Endodermal cell (in vitro differentiated cells): Measurements from ENCODE around the gene KIRREL3. TPM values are rescaled to one million over a fixed set of nuclear protein-coding genes. Genes with fewer than 3 reads are reported as not detected.

Experiments
- DNase-seq: peaks from one replicate; pipeline ENCODE4 v3.0.0-alpha.2; 2017
- H3K27ac ChIP-seq: 2 replicates; pipeline ENCODE4 v1.5.1; 2013; ENCODE audit warnings: mild to moderate bottlenecking, low read depth, low read length, moderate library complexity
- H3K27me3 ChIP-seq: 2 replicates; pipeline ENCODE4 v1.6.1; 2013; ENCODE audit warnings: mild to moderate bottlenecking, low read length, moderate library complexity; ENCODE audit not compliant: insufficient read depth, control insufficient read depth, poor library complexity, severe bottlenecking
- H3K36me3 ChIP-seq: 2 replicates; pipeline ENCODE4 v1.7.0; 2013; ENCODE audit warnings: mild to moderate bottlenecking, low read length, moderate library complexity; ENCODE audit not compliant: control insufficient read depth, insufficient read depth
- H3K4me1 ChIP-seq: one replicate; pipeline ENCODE4 v1.7.0; 2013; ENCODE audit warnings: low read length; ENCODE audit not compliant: control insufficient read depth, insufficient read depth
- H3K4me3 ChIP-seq: 2 replicates; pipeline ENCODE4 v1.5.1; 2013; ENCODE audit warnings: mild to moderate bottlenecking, low read length, moderate library complexity
- H3K9ac ChIP-seq: 2 replicates; pipeline ENCODE4 v1.6.1; 2013; ENCODE audit warnings: mild to moderate bottlenecking, low read length, moderate library complexity; ENCODE audit not compliant: poor library complexity, severe bottlenecking; ENCODE audit errors: extremely low read depth
- H3K9me3 ChIP-seq: 2 replicates; pipeline ENCODE4 v1.6.1; 2013; ENCODE audit warnings: mild to moderate bottlenecking, low read length, moderate library complexity; ENCODE audit not compliant: control insufficient read depth
- H3K27ac Mint-ChIP-seq: 2 replicates; pipeline ENCODE4 v1.8.0; 2020; ENCODE audit warnings: mixed read lengths
- H3K27me3 Mint-ChIP-seq: 2 replicates; pipeline ENCODE4 v1.8.0; 2021; ENCODE audit warnings: mild to moderate bottlenecking, mixed read lengths; ENCODE audit not compliant: insufficient read depth
- H3K36me3 Mint-ChIP-seq: 2 replicates; pipeline ENCODE4 v1.8.0; 2020; ENCODE audit warnings: low read depth, mixed read lengths
- H3K4me1 Mint-ChIP-seq: 2 replicates; pipeline ENCODE4 v1.8.0; 2020; ENCODE audit warnings: mixed read lengths
- H3K4me3 Mint-ChIP-seq: 2 replicates; pipeline ENCODE4 v1.8.0; 2020; ENCODE audit warnings: mild to moderate bottlenecking, moderate library complexity, mixed read lengths
- H3K9me3 Mint-ChIP-seq: 2 replicates; pipeline ENCODE4 v1.8.0; 2020; ENCODE audit warnings: mild to moderate bottlenecking, mixed read lengths
- WGBS, 2 experiments: methylation state at CpG; one replicate each; pipeline versions ENCODE4 v1.1.5 to v1.1.7; 2013; ENCODE audit warnings: missing lambda C conversion rate in 2 of 2, mixed read lengths in 1 of 2; ENCODE audit not compliant: insufficient coverage in 1 of 2, insufficient read length in 1 of 2; 5-methylcytosine and 5-hydroxymethylcytosine counted together
- total RNA-seq, 2 donors: library from RNA; stranded (reverse); fragmentation: NEBNext Ultra II Directional in 1 of 2; extraction: Animal tissue kit (Norgen Biotek cat#: 25700) in 1 of 2; gene quantifications; 2 replicates in 1 of 2; 3 replicates in 1 of 2; pipeline ENCODE4 v1.2.1, GENCODE V29; 2021
- TF ChIP-seq, protein P1 (sequence below): fragments of 200-600 bp; sonication (generic); conservative IDR thresholded peaks from 2 replicates; pipeline ENCODE4 v1.5.0; 2021; ENCODE audit warnings: antibody characterized with exemption, mild to moderate bottlenecking

KIRREL3 gene
- total RNA-seq, 2 donors from 2014 or later = 1.1 to 1.4 TPM

DNA sequence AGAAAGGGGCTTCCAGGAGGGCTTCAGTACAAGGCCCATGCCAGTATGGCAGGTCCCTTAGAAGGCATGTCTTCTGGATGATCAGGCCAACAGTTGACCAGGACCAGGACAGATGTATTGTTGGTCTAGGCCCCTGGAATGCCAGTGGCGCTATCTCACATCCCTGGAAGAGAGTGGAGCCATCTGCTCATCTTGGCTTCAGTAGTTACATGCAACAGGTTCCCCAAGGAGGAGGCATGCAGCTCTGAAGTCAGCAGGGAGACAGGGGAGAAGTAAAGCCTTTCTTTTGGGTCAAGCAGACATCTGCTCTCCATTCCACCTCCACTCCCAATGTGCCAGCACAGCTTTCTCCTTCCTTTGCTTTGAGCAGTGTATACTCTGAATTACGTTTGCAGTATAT is 244.1 kb downstream of the KIRREL3 start:
- Mint-ChIP-seq H3K27ac (no peak overlapping the region), H3K4me1 (peaks cover 22% of the 10 kb centered on the region), H3K36me3 (no peaks in the 10 kb centered on the region), H3K27me3 (peaks cover 94% of the 10 kb centered on the region), H3K9me3 (peaks cover 9% of the 10 kb centered on the region), H3K4me3 (no peak overlapping the region)
- Histone ChIP-seq H3K9me3 (peaks cover 9% of the 10 kb centered on the region), H3K27me3 (peaks cover 90% of the 10 kb centered on the region), H3K4me1 (peaks cover 9% of the 10 kb centered on the region), H3K27ac (no peak overlapping the region), H3K36me3 (no peaks in the 10 kb centered on the region), H3K9ac (no peak overlapping the region), H3K4me3 (no peak overlapping the region)
- TF ChIP-seq, protein P1, sequence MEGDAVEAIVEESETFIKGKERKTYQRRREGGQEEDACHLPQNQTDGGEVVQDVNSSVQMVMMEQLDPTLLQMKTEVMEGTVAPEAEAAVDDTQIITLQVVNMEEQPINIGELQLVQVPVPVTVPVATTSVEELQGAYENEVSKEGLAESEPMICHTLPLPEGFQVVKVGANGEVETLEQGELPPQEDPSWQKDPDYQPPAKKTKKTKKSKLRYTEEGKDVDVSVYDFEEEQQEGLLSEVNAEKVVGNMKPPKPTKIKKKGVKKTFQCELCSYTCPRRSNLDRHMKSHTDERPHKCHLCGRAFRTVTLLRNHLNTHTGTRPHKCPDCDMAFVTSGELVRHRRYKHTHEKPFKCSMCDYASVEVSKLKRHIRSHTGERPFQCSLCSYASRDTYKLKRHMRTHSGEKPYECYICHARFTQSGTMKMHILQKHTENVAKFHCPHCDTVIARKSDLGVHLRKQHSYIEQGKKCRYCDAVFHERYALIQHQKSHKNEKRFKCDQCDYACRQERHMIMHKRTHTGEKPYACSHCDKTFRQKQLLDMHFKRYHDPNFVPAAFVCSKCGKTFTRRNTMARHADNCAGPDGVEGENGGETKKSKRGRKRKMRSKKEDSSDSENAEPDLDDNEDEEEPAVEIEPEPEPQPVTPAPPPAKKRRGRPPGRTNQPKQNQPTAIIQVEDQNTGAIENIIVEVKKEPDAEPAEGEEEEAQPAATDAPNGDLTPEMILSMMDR = no peak
- WGBS, 2 experiments = 89% methylated on average over 1 to 2 of the region's 2 CpGs
- DNase-seq = no peak

DNA sequence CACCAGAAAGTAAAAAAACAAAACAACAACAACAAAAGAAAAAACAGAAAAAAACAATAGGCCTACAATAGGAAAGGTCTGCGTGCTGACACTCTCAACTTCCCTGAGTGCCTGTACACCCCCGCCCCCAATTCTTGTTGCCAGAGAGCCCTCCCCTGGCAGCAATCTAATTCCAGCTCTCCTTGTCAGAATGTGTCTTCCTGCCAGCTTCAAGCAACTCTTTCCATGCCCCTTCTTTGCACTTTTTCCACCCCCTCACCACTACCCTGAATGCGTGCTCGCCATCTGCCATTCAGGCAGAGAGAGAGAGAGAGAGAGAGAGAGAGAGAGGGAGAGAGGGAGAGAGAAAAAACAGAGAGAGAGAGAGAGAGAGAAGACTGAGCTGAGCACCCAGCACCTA is 245.0 kb downstream of the KIRREL3 start:
- H3K4me3 ChIP-seq = no peak overlapping the region
- 57 to 71% methylated on average over 2 of the region's 4 CpGs for WGBS, 2 experiments
- peaks cover 9% of the 10 kb centered on the region for H3K9me3 ChIP-seq
- H3K27ac Mint-ChIP-seq = no peak overlapping the region
- H3K36me3 ChIP-seq = no peaks in the 10 kb centered on the region
- no peak overlapping the region for H3K4me3 Mint-ChIP-seq
- H3K27ac ChIP-seq = no peak overlapping the region
- peaks cover 9% of the 10 kb centered on the region for H3K4me1 ChIP-seq
- H3K27me3 ChIP-seq = peaks cover 90% of the 10 kb centered on the region
- H3K4me1 Mint-ChIP-seq = peaks cover 18% of the 10 kb centered on the region
- H3K27me3 Mint-ChIP-seq = peaks cover 93% of the 10 kb centered on the region
- no peaks in the 10 kb centered on the region for H3K36me3 Mint-ChIP-seq
- no peak overlapping the region for H3K9ac ChIP-seq
- DNase-seq = no peak
- TF ChIP-seq, protein P1 = no peak
- H3K9me3 Mint-ChIP-seq = peaks cover 15% of the 10 kb centered on the region

DNA sequence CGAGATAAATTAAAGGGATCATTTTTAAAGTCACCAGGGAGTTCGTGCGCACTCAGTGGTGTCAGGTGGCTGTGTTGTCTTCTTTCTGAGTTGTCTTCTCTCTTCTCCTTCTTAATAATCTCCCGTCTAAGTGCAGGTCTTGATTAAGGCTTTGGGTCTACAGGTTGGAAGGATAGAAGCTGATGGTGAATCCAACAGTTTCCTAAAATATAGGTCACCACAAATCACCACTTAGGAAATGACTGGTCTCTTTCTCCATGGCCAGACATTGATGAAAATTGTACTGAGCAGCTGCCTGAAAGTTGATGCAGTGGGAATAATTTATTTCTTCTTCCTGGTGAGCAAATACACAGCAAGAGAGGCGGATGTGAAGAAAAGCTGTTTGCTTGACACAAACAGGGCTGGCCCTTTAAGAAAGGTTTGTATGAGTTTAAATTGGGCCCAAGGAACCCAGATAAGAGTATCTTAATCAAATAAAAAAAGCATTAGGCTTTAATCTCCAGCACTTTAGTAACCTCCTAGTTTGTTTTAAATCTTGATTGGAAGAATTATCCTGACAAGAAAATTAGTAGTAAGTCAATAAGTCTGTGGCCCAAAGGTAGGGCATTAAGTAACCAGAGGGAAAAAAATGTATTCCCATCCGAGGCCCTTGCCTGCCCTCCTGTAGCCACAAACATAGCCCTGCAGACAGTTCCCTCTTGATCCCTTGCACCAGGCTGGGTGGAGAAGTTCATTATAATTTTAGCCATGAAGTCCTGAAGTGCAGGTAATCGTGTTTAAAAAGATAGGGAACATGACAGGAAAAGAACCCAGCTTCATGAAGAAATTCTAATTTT is 245.8 kb downstream of the KIRREL3 start:
- H3K4me1 ChIP-seq = peaks cover 9% of the 10 kb centered on the region
- no peak for DNase-seq
- H3K27ac ChIP-seq = no peak overlapping the region
- 73% methylated on average over 1 to 6 of the region's 7 CpGs for WGBS, 2 experiments
- H3K36me3 ChIP-seq = no peaks in the 10 kb centered on the region
- Mint-ChIP-seq H3K27me3 (peaks cover 93% of the 10 kb centered on the region), H3K36me3 (no peaks in the 10 kb centered on the region), H3K27ac (no peak overlapping the region), H3K4me1 (peaks cover 18% of the 10 kb centered on the region), H3K4me3 (no peak overlapping the region), H3K9me3 (peaks cover 15% of the 10 kb centered on the region)
- H3K4me3 ChIP-seq = no peak overlapping the region
- H3K9ac ChIP-seq = no peak overlapping the region
- peaks cover 90% of the 10 kb centered on the region for H3K27me3 ChIP-seq
- peaks cover 9% of the 10 kb centered on the region for H3K9me3 ChIP-seq
- TF ChIP-seq, protein P1 = no peak
